ENCODE data around the gene SCAF1. TPM values are rescaled to one million over a fixed set of nuclear protein-coding genes. Genes with fewer than 3 reads are reported as not detected.

The SCAF1 gene
- total RNA-seq, 1 donor from 2014 or later, result 105 TPM

GRCh38 chr19:49643466-49643865 is 1.5 kb downstream of the SCAF1 start:
- H3K4me3 Mint-ChIP-seq (ENCODE audit: unreplicated experiment), result peak overlapping the region; percentile 100
- Histone ChIP-seq H3K4me1 (ENCODE audit: insufficient read depth, low read length) (peaks cover 29% of the 10 kb centered on the region), H3K4me3 (ENCODE audit: insufficient read depth, low read depth, low read length) (peak overlapping the region; percentile 100), H3K4me2 (ENCODE audit: low read length) (peak overlapping the region; percentile 96), H4K20me1 (ENCODE audit: insufficient read depth, low read length) (peaks cover 50% of the 10 kb centered on the region), H3K9me3 (ENCODE audit: insufficient read depth, low read depth, low read length) (no peaks in the 10 kb centered on the region), H3K9ac (ENCODE audit: low read length) (peak overlapping the region; percentile 100), H3K79me2 (ENCODE audit: insufficient read depth, low read length) (peaks cover 68% of the 10 kb centered on the region), H3K27me3 (ENCODE audit: insufficient read depth, low read length) (no peaks in the 10 kb centered on the region), H3K36me3 (ENCODE audit: insufficient read depth, low read length) (peaks cover 3% of the 10 kb centered on the region), H3K27ac (ENCODE audit: low read depth, low read length) (no peak overlapping the region), H2AFZ (ENCODE audit: low read depth, low read length) (no peak overlapping the region)
- no peaks in the 10 kb centered on the region for H3K27me3 Mint-ChIP-seq (ENCODE audit: low read depth, unreplicated experiment)
- DNase-seq (ENCODE audit: low read depth), result no peak
- no peaks in the 10 kb centered on the region for H3K9me3 Mint-ChIP-seq (ENCODE audit: unreplicated experiment)
- H3K4me1 Mint-ChIP-seq (ENCODE audit: low read depth, unreplicated experiment), result peaks cover 25% of the 10 kb centered on the region
- FAIRE-seq, result no peak
- peaks cover 6% of the 10 kb centered on the region for H3K36me3 Mint-ChIP-seq (ENCODE audit: low read depth, unreplicated experiment)
- no peak for TF ChIP-seq EZH2 (IDR thresholded peaks at IDR 0.05; ENCODE audit: insufficient read depth, low read length)
- no peak for TF ChIP-seq CTCF (IDR thresholded peaks at IDR 0.05; ENCODE audit: insufficient read depth, low read depth, low read length)
- peak overlapping the region; percentile 99 for H3K27ac Mint-ChIP-seq (ENCODE audit: unreplicated experiment)

- Histone ChIP-seq H3K27ac (ENCODE audit: low read depth, low read length) (no peak overlapping the region), H3K9ac (ENCODE audit: low read length) (no peak overlapping the region), H3K79me2 (ENCODE audit: insufficient read depth, low read length) (peaks cover 77% of the 10 kb centered on the region), H3K4me1 (ENCODE audit: insufficient read depth, low read length) (peaks cover 22% of the 10 kb centered on the region), H3K4me3 (ENCODE audit: insufficient read depth, low read depth, low read length) (no peak overlapping the region), H3K4me2 (ENCODE audit: low read length) (no peak overlapping the region), H3K9me3 (ENCODE audit: insufficient read depth, low read depth, low read length) (no peaks in the 10 kb centered on the region), H3K36me3 (ENCODE audit: insufficient read depth, low read length) (peaks cover 3% of the 10 kb centered on the region), H3K27me3 (ENCODE audit: insufficient read depth, low read length) (no peaks in the 10 kb centered on the region), H2AFZ (ENCODE audit: low read depth, low read length) (no peak overlapping the region), H4K20me1 (ENCODE audit: insufficient read depth, low read length) (peaks cover 69% of the 10 kb centered on the region)
- H3K27me3 Mint-ChIP-seq (ENCODE audit: low read depth, unreplicated experiment), result no peaks in the 10 kb centered on the region
- DNase-seq (ENCODE audit: low read depth), result no peak
- H3K36me3 Mint-ChIP-seq (ENCODE audit: low read depth, unreplicated experiment), result peaks cover 6% of the 10 kb centered on the region
- no peak overlapping the region for H3K4me3 Mint-ChIP-seq (ENCODE audit: unreplicated experiment)
- H3K4me1 Mint-ChIP-seq (ENCODE audit: low read depth, unreplicated experiment), result peaks cover 20% of the 10 kb centered on the region
- TF ChIP-seq CTCF (IDR thresholded peaks at IDR 0.05; ENCODE audit: insufficient read depth, low read depth, low read length) (no peak), EZH2 (IDR thresholded peaks at IDR 0.05; ENCODE audit: insufficient read depth, low read length) (no peak)
- H3K9me3 Mint-ChIP-seq (ENCODE audit: unreplicated experiment), result no peaks in the 10 kb centered on the region
- peak overlapping the region; percentile 53 for H3K27ac Mint-ChIP-seq (ENCODE audit: unreplicated experiment)
- FAIRE-seq, result no peak
These were observed 3.6 kb downstream of the SCAF1 start for GRCh38 chr19:49645592-49645991.

GRCh38 chr19:49645995-49646394 is 4.0 kb downstream of the SCAF1 start:
- Histone ChIP-seq H3K9ac (ENCODE audit: low read length) (no peak overlapping the region), H3K36me3 (ENCODE audit: insufficient read depth, low read length) (peaks cover 3% of the 10 kb centered on the region), H3K4me2 (ENCODE audit: low read length) (no peak overlapping the region), H3K9me3 (ENCODE audit: insufficient read depth, low read depth, low read length) (no peaks in the 10 kb centered on the region), H2AFZ (ENCODE audit: low read depth, low read length) (no peak overlapping the region), H3K27ac (ENCODE audit: low read depth, low read length) (no peak overlapping the region), H3K4me1 (ENCODE audit: insufficient read depth, low read length) (peaks cover 18% of the 10 kb centered on the region), H3K79me2 (ENCODE audit: insufficient read depth, low read length) (peaks cover 77% of the 10 kb centered on the region), H4K20me1 (ENCODE audit: insufficient read depth, low read length) (peaks cover 70% of the 10 kb centered on the region), H3K4me3 (ENCODE audit: insufficient read depth, low read depth, low read length) (no peak overlapping the region), H3K27me3 (ENCODE audit: insufficient read depth, low read length) (no peaks in the 10 kb centered on the region)
- Mint-ChIP-seq H3K27ac (ENCODE audit: unreplicated experiment) (peak overlapping the region; percentile 81), H3K4me1 (ENCODE audit: low read depth, unreplicated experiment) (peaks cover 17% of the 10 kb centered on the region), H3K4me3 (ENCODE audit: unreplicated experiment) (no peak overlapping the region), H3K27me3 (ENCODE audit: low read depth, unreplicated experiment) (no peaks in the 10 kb centered on the region), H3K36me3 (ENCODE audit: low read depth, unreplicated experiment) (peaks cover 6% of the 10 kb centered on the region), H3K9me3 (ENCODE audit: unreplicated experiment) (no peaks in the 10 kb centered on the region)
- no peak for DNase-seq (ENCODE audit: low read depth)
- TF ChIP-seq CTCF (IDR thresholded peaks at IDR 0.05; ENCODE audit: insufficient read depth, low read depth, low read length) (no peak), EZH2 (IDR thresholded peaks at IDR 0.05; ENCODE audit: insufficient read depth, low read length) (no peak)
- no peak for FAIRE-seq

Measured in astrocyte (in vitro differentiated cells and primary cell).